Stomach (tissue), 9 donors: Measurements from ENCODE around the gene AGPS. TPM values are rescaled to one million over a fixed set of nuclear protein-coding genes. Genes with fewer than 3 reads are reported as not detected.

Experiments
- DNase-seq, 2 donors: peaks; one replicate each; pipeline versions ENCODE4 v3.0.0 to v3.0.0-alpha.2; 2013 to 2019
- H3K27ac ChIP-seq, 5 donors: fragments of 200-600 bp in 4 of 5; sonication (generic) in 4 of 5; one replicate each; pipeline ENCODE4 v1.5.1; 2013 to 2019; ENCODE audit warnings: mild to moderate bottlenecking in 1 of 5, moderate library complexity in 1 of 5
- H3K27me3 ChIP-seq, 3 donors: fragments of 200-600 bp; sonication (generic); one replicate each; pipeline ENCODE4 v1.5.1; 2017 to 2019; ENCODE audit warnings: mixed run types in 1 of 3
- H3K36me3 ChIP-seq, 4 donors: fragments of 200-600 bp; sonication (generic); 1 replicate in 3 of 4; 2 replicates in 1 of 4; pipeline ENCODE4 v1.5.1; 2016 to 2019
- H3K4me1 ChIP-seq, 4 donors: fragments of 200-600 bp; sonication (generic); one replicate each; pipeline ENCODE4 v1.5.1; 2016 to 2019
- H3K4me3 ChIP-seq, 4 donors: fragments of 200-600 bp; sonication (generic) in 3 of 4; one replicate each; pipeline ENCODE4 v1.5.1; 2016 to 2019; ENCODE audit warnings: mild to moderate bottlenecking in 1 of 4
- H3K9me3 ChIP-seq, 4 donors: fragments of 200-600 bp; sonication (generic); one replicate each; pipeline ENCODE4 v1.5.1; 2016 to 2019
- CTCF ChIP-seq, 7 experiments: fragments of 450-650 bp in 4 of 7; fragments of 200-600 bp in 3 of 7; sonication (generic) in 3 of 7; IDR thresholded peaks; one replicate each; pipeline ENCODE4 v1.5.1; 2016 to 2019; ENCODE audit warnings: antibody characterized with exemption in 7 of 7, control low read depth in 2 of 7, mild to moderate bottlenecking in 1 of 7
- EP300 ChIP-seq: sonication (generic); formaldehyde crosslinking; IDR thresholded peaks from one replicate; pipeline ENCODE4 v1.6.1; 2017; ENCODE audit warnings: antibody characterized with exemption
- POLR2A ChIP-seq, 4 donors: fragments of 450-650 bp; IDR thresholded peaks; one replicate each; pipeline ENCODE4 v1.6.1; 2016; ENCODE audit warnings: antibody characterized with exemption in 4 of 4, control low read depth in 2 of 4, mild to moderate bottlenecking in 1 of 4, moderate library complexity in 1 of 4
- POLR2AphosphoS5 ChIP-seq, 3 donors: sonication (generic); formaldehyde crosslinking; IDR thresholded peaks; one replicate each; pipeline ENCODE4 v1.6.1; 2016; ENCODE audit warnings: antibody characterized with exemption in 3 of 3
- WGBS, 5 donors: extraction: QIAGEN DNeasy Blood & Tissue Kit in 3 of 5; methylation state at CpG; one replicate each; pipeline versions ENCODE4 v1.1.5 to v1.1.7; 2013 to 2018; 5-methylcytosine and 5-hydroxymethylcytosine counted together
- intact Hi-C: fragments of 100-400 bp; cut with DNase I; formaldehyde crosslinking; loops from one replicate; pipeline ENCODE4 v1.15.1; 2023; ENCODE audit warnings: low total_unique reads
- polyA plus RNA-seq, 3 donors: library from polyadenylated mRNA; stranded (reverse); fragments of 200-250 nt; gene quantifications; one replicate each; pipeline ENCODE4 v1.2.3, GENCODE V29; 2013
- total RNA-seq, 5 donors: library from RNA; depleted of rRNA; stranded (reverse); fragments of >200 nt; gene quantifications; one replicate each; pipeline versions ENCODE4 v1.1.0 to v1.2.3, GENCODE V29; 2014 to 2016
- donor health status: healthy with polysubstance abuse.
- donor health status: Bipolar disorder and iron deficiency.
- donor health status: healthy.

AGPS gene
- total and polyA plus RNA-seq, 8 donors: 4.2 to 163 (median 26.4) TPM

GRCh38 chr2:177434475-177434874 is 41.9 kb downstream of the AGPS start:
- Histone ChIP-seq H3K36me3 (peaks cover 0 to 36% (median 24%) of the 10 kb centered on the region in 4 donors), H3K4me3 (no peak overlapping the region), H3K4me1 (no peaks in the 10 kb centered on the region), H3K27ac (no peak overlapping the region), H3K27me3 (no peaks in the 10 kb centered on the region), H3K9me3 (peaks cover 6 to 40% (median 30%) of the 10 kb centered on the region in 4 donors)
- WGBS, 5 donors: 30 to 74% (median 51%) methylated on average over 1 of the region's 1 CpG
- TF ChIP-seq EP300: no peak
- no peak for TF ChIP-seq POLR2A (IDR thresholded peaks at IDR 0.05)
- TF ChIP-seq POLR2AphosphoS5 (IDR thresholded peaks at IDR 0.05): no peak
- TF ChIP-seq CTCF (IDR thresholded peaks at IDR 0.05): no peak
- intact Hi-C loops: no loop called here
- DNase-seq: no peak

GRCh38 chr2:177445200-177445599 is 52.6 kb downstream of the AGPS start:
- TF ChIP-seq POLR2A (IDR thresholded peaks at IDR 0.05) (no peak), CTCF (IDR thresholded peaks at IDR 0.05) (no peak), POLR2AphosphoS5 (IDR thresholded peaks at IDR 0.05) (no peak), EP300 (no peak)
- peaks cover 0 to 66% (median 51%) of the 10 kb centered on the region in 4 donors for H3K36me3 ChIP-seq

GRCh38 chr2:177448031-177448430 is 55.5 kb downstream of the AGPS start:
- DNase-seq: no peak
- H3K4me1 ChIP-seq: no peaks in the 10 kb centered on the region
- peaks cover 0 to 56% (median 45%) of the 10 kb centered on the region in 4 donors for H3K36me3 ChIP-seq
- H3K27me3 ChIP-seq: no peaks in the 10 kb centered on the region
- intact Hi-C loops: no loop called here
- H3K4me3 ChIP-seq: no peak overlapping the region
- no peak overlapping the region for H3K27ac ChIP-seq
- 88 to 97% (median 93%) methylated on average over 2 of the region's 2 CpGs for WGBS, 5 donors
- no peaks in the 10 kb centered on the region for H3K9me3 ChIP-seq
- TF ChIP-seq CTCF (IDR thresholded peaks at IDR 0.05) (no peak), POLR2A (IDR thresholded peaks at IDR 0.05) (no peak), POLR2AphosphoS5 (IDR thresholded peaks at IDR 0.05) (no peak), EP300 (no peak)

More at GRCh38 chr2:177445200-177445599, 52.6 kb downstream of the AGPS start:
- Histone ChIP-seq H3K4me3 (no peak overlapping the region), H3K9me3 (no peaks in the 10 kb centered on the region), H3K4me1 (no peaks in the 10 kb centered on the region), H3K27me3 (no peaks in the 10 kb centered on the region), H3K27ac (no peak overlapping the region)
- WGBS, 5 donors: 72 to 89% (median 81%) methylated on average over 1 of the region's 1 CpG
- DNase-seq: no peak
- intact Hi-C loops: no loop called here

- Histone ChIP-seq H3K4me3 (no peak overlapping the region), H3K36me3 (peaks cover 0 to 52% (median 44%) of the 10 kb centered on the region in 4 donors), H3K9me3 (no peaks in the 10 kb centered on the region), H3K27ac (no peak overlapping the region), H3K4me1 (no peaks in the 10 kb centered on the region), H3K27me3 (no peaks in the 10 kb centered on the region)
- no peak for TF ChIP-seq CTCF (IDR thresholded peaks at IDR 0.05)
- no peak for TF ChIP-seq POLR2AphosphoS5 (IDR thresholded peaks at IDR 0.05)
- TF ChIP-seq EP300: no peak
- no peak for TF ChIP-seq POLR2A (IDR thresholded peaks at IDR 0.05)
- WGBS, 5 donors: 96 to 100% (median 98%) methylated on average over 2 of the region's 2 CpGs
- intact Hi-C loops: no loop called here
- no peak for DNase-seq
These were observed 56.6 kb downstream of the AGPS start for GRCh38 chr2:177449159-177449558.
